ENCODE results near the gene ICAM3.

ICAM3 gene

DNA sequence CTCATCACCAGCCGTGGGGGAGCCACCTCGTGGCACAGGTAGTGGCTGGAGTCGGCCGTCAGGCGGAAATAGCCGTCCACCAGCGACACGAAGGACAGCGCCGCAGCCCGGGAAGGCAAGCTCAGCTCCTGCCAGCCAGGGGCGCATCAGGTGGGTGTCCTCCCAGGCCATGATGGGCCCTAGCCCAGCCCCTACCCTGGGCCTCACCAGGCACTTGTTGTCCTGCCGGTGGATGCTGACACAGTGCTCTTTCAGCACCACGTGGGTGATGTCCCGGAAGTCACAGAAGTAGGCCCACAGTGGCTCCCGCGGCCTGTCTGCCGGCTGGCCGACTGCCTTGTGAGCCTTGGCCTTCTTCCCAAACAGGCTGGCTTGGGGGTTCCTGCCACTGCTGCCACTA lies 25.2 kb upstream of the ICAM3 start:
- Mint-ChIP-seq H3K4me1 (no peaks in the 10 kb centered on the region), H3K27ac (no peak overlapping the region), H3K4me3 (no peak overlapping the region), H3K36me3 (ENCODE audit: low read depth) (peaks cover 59% of the 10 kb centered on the region), H3K9me3 (peaks cover 7% of the 10 kb centered on the region), H3K27me3 (ENCODE audit: low read depth) (no peaks in the 10 kb centered on the region)
- TF ChIP-seq CTCF (IDR thresholded peaks at IDR 0.05; ENCODE audit: unreplicated experiment in 3 of 3) = no peak

DNA sequence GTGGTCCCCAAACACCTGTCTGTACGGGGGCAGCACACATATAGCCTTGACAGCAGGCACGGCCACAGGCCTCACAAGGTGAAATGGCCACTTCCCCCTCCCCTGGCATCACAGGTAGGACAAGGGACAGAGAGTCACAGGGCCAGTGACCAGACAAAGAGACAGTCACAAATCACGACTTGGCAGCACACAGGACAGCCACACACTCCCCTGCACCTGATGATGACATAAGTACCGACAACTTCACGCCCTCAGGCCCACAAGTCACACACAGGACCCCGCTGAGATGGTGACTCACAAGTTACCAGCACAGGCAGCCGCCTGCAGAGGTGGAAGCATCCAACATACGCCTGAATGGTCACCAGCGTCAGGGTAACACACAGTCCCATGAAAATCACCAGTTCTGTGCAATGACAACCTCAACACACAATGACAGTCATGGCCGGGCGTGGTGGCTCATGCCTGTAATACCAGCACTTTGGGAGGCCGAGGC lies 24.4 kb upstream of the ICAM3 start:
- Mint-ChIP-seq H3K27me3 (ENCODE audit: low read depth) (no peaks in the 10 kb centered on the region), H3K4me1 (no peaks in the 10 kb centered on the region), H3K36me3 (ENCODE audit: low read depth) (peaks cover 55% of the 10 kb centered on the region), H3K4me3 (no peak overlapping the region), H3K27ac (no peak overlapping the region), H3K9me3 (no peaks in the 10 kb centered on the region)
- TF ChIP-seq CTCF (IDR thresholded peaks at IDR 0.05; ENCODE audit: unreplicated experiment in 3 of 3) = no peak

DNA sequence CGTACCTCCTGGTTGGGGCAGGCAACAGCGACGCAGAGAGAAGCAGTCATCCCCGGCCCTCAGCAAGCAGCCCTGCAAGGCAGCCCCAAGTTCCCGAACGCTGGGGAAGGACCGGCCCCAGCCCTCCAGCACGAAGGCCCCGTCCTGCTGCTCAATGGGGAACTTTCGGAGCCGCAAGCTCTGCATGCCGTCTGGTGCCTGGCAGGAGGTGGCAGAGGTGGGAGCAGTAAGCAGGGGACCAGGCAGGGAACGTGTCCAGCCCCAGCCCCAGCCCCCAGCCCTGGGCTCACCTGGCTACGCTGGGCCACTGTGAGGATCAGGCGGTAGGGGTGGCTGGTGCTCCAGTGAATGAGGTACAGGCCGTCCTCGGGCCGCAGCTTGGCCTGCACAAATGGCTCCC lies 22.8 kb upstream of the ICAM3 start:
- Mint-ChIP-seq H3K4me1 (no peaks in the 10 kb centered on the region), H3K27ac (no peak overlapping the region), H3K9me3 (no peaks in the 10 kb centered on the region), H3K27me3 (ENCODE audit: low read depth) (no peaks in the 10 kb centered on the region), H3K36me3 (ENCODE audit: low read depth) (peaks cover 46% of the 10 kb centered on the region), H3K4me3 (no peak overlapping the region)
- TF ChIP-seq CTCF (IDR thresholded peaks at IDR 0.05; ENCODE audit: unreplicated experiment in 3 of 3) = no peak

DNA sequence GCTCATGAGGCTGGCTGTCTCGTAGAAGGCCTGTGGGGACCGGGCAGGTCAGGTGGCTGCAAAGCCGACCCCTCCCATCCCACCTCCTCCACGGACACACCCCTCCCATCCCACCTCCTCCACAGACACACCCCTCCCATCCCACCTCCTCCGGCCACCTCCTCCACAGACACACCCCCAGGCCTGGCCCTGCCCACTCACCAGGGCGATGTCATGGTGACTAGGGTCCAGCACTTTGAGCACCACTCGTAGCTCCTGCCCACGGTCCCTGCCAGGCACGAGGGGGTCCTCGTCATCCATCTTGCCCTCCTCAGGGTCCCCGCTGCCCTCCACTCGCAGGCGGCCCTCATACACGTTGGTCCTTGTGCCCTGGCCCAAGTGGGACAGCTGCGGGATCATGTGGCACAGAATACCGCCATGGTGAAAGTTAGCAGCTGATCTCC lies 22.2 kb upstream of the ICAM3 start:
- Mint-ChIP-seq H3K4me3 (no peak overlapping the region), H3K36me3 (ENCODE audit: low read depth) (peaks cover 40% of the 10 kb centered on the region), H3K9me3 (no peaks in the 10 kb centered on the region), H3K27ac (no peak overlapping the region), H3K27me3 (ENCODE audit: low read depth) (no peaks in the 10 kb centered on the region), H3K4me1 (no peaks in the 10 kb centered on the region)
- TF ChIP-seq CTCF (IDR thresholded peaks at IDR 0.05; ENCODE audit: unreplicated experiment in 3 of 3) = no peak

DNA sequence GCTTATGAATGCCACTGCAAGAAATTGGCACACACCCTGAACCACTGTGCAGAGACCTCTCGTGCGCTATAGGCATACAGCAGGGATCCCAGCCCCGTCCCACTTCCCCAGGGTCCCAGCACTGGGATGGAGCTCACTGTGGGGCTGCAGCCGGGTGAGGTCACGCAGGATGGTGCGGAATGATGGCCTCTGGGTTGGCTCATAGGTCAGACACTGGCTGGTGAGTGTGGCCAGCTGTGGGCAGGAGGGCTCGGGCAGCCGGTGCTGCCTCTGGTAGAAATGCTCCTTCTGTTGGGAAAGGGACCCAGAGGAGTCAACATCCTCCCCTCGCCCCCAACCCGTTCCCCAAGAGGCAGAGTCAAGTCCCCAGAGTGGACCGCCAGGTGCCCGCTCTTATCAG lies 17.0 kb upstream of the ICAM3 start:
- Mint-ChIP-seq H3K4me3 (no peak overlapping the region), H3K4me1 (no peaks in the 10 kb centered on the region), H3K36me3 (ENCODE audit: low read depth) (peaks cover 36% of the 10 kb centered on the region), H3K27ac (no peak overlapping the region), H3K9me3 (no peaks in the 10 kb centered on the region), H3K27me3 (ENCODE audit: low read depth) (no peaks in the 10 kb centered on the region)
- TF ChIP-seq CTCF (IDR thresholded peaks at IDR 0.05; ENCODE audit: unreplicated experiment in 3 of 3) = no peak

GRCh38 chr19:10353793-10354391 lies 14.5 kb upstream of the ICAM3 start:
- no peak for TF ChIP-seq CTCF (IDR thresholded peaks at IDR 0.05; ENCODE audit: unreplicated experiment in 3 of 3)
- Mint-ChIP-seq H3K9me3 (no peaks in the 10 kb centered on the region), H3K4me3 (peak overlapping the region; percentile 30 to 72 (median 59)), H3K36me3 (ENCODE audit: low read depth) (peaks cover 31% of the 10 kb centered on the region), H3K27ac (peak overlapping the region in 1 of 3 experiments; percentile 87), H3K4me1 (no peaks in the 10 kb centered on the region), H3K27me3 (ENCODE audit: low read depth) (no peaks in the 10 kb centered on the region)

Measured in nephron (organoid).